HEK293T (cell line): ENCODE data around the gene OR13G1.

ENCODE experiments used
- BHLHE40 ChIP-seq: fragments of 450-650 bp; IDR thresholded peaks from 2 replicates; pipeline ENCODE4 v1.6.1; 2016; ENCODE audit warnings: mild to moderate bottlenecking, moderate library complexity, borderline replicate concordance
- FOXK2 ChIP-seq: fragments of 450-650 bp; IDR thresholded peaks from 2 replicates; pipeline ENCODE4 v1.6.1; 2016; ENCODE audit warnings: mild to moderate bottlenecking
- SUZ12 ChIP-seq: fragments of 450-650 bp; IDR thresholded peaks from 2 replicates; pipeline ENCODE4 v1.6.1; 2016; ENCODE audit warnings: mild to moderate bottlenecking

- TF ChIP-seq SUZ12, result no peak
- TF ChIP-seq BHLHE40, result no peak
- no peak for TF ChIP-seq FOXK2
Observed at GRCh38 chr1:247642742-247643141, 36.8 kb downstream of the OR13G1 start.
